ENCODE results near the gene FSTL5. TPM values are rescaled to one million over a fixed set of nuclear protein-coding genes. Genes with fewer than 3 reads are reported as not detected.

FSTL5 gene
- total RNA-seq, 1 experiment from 2014 or later = not detected

DNA sequence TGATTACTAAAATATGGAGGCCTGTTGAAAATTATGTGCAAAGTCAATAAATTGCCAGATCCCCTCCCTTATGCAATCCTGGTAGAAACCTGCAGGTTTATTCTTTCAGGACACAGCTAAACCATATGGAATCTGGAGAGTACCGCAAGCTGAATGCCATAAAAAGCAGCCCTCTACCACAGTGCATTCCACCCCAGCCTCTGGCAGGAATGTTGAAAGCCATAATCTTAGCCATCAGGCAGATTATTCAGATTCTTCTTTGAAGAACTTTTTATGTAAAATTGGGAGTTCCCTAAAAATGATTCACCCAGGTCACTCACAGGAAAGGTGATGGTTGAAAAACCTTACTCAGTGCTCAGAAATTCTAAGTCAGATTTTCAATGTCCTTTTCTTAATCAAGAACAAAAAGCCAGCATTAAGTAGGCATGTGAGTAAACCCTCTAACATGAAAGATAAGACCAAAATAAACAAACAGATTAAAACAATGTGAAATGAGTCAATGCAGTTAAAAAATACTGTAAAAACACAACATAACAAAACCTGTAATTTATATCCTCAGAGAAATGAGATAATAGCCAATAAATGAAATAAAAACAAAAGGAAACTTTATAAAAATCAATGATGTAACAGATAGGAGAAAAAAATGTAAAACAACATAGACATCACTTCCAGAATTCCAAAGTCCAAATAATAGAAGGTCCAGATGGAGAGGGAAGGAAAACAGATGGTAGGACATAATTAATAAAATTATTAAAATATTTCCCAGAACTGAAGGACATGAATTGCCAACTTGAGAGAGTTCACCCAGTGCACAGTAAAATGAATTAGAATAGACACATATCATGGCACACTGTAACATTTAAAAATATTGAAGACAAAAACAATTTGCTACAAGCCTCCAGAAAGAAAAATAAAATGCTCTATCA, 226.9 kb downstream of the FSTL5 start:
- no peaks in the 10 kb centered on the region; a peak in 1 of 7 replicates for H3K36me3 Mint-ChIP-seq (ENCODE audit: insufficient read depth in 1 of 3, low read depth in 3 of 3)
- Histone ChIP-seq H2BK20ac (ENCODE audit: low read depth, low read length, poor library complexity, severe bottlenecking) (no peak overlapping the region), H2BK5ac (ENCODE audit: insufficient read length, low read length) (no peak overlapping the region), H3K9me3 (ENCODE audit: control insufficient read depth, low read depth, low read length) (no peaks in the 10 kb centered on the region), H3K27me3 (ENCODE audit: insufficient read depth, low read length) (no peaks in the 10 kb centered on the region), H3K79me2 (ENCODE audit: insufficient read depth, low read length) (no peaks in the 10 kb centered on the region), H3K4me1 (ENCODE audit: insufficient read depth, low read length) (no peaks in the 10 kb centered on the region), H2BK12ac (ENCODE audit: insufficient read length, low read depth, low read length) (no peak overlapping the region), H4K5ac (ENCODE audit: insufficient read length, low read depth, low read length) (no peak overlapping the region), H3K18ac (ENCODE audit: insufficient read length, low read depth, low read length) (no peak overlapping the region), H2BK120ac (ENCODE audit: low read depth, low read length, poor library complexity, severe bottlenecking) (no peak overlapping the region), H3K23ac (ENCODE audit: insufficient read length, low read depth, low read length) (no peak overlapping the region), H4K20me1 (ENCODE audit: control insufficient read depth, insufficient read depth, insufficient read length) (no peaks in the 10 kb centered on the region), H2AFZ (ENCODE audit: low read length) (no peak overlapping the region), H3K4me2 (ENCODE audit: insufficient read depth, insufficient read length, low read length) (no peak overlapping the region), H3K27ac (ENCODE audit: insufficient read length, low read depth, low read length) (no peak overlapping the region), H2AK5ac (ENCODE audit: insufficient read length, low read length) (no peak overlapping the region), H3K14ac (ENCODE audit: insufficient read depth, low read length) (no peak overlapping the region), H3K4ac (ENCODE audit: low read depth, low read length) (no peak overlapping the region), H4K91ac (ENCODE audit: insufficient read length, low read depth, low read length) (no peak overlapping the region), H4K8ac (replicated peaks; ENCODE audit: insufficient read length, low read depth, low read length) (no peak overlapping the region), H3T11ph (ENCODE audit: low read length) (no peak overlapping the region), H3K9ac (ENCODE audit: extremely low read depth, insufficient read length, low read length) (no peak overlapping the region), H2BK15ac (ENCODE audit: low read depth, low read length) (no peak overlapping the region), H3K56ac (ENCODE audit: insufficient read length, low read depth, low read length) (no peak overlapping the region), H3K23me2 (ENCODE audit: insufficient read length, low read depth, low read length, poor library complexity, severe bottlenecking) (no peaks in the 10 kb centered on the region), H3K79me1 (ENCODE audit: insufficient read depth, low read depth, low read length, poor library complexity, severe bottlenecking) (no peaks in the 10 kb centered on the region)
- no peak overlapping the region for H3K4me3 Mint-ChIP-seq
- H3K9me3 Mint-ChIP-seq = no peaks in the 10 kb centered on the region; a peak in 1 of 5 replicates
- H3K4me1 Mint-ChIP-seq = peaks cover 0 to 6% of the 10 kb centered on the region in 2 experiments; a peak in 2 of 4 replicates
- no peak overlapping the region for H3K27ac Mint-ChIP-seq
- no peak for DNase-seq
- no peaks in the 10 kb centered on the region for H3K27me3 Mint-ChIP-seq (ENCODE audit: low read depth)
- TF ChIP-seq, protein P1, sequence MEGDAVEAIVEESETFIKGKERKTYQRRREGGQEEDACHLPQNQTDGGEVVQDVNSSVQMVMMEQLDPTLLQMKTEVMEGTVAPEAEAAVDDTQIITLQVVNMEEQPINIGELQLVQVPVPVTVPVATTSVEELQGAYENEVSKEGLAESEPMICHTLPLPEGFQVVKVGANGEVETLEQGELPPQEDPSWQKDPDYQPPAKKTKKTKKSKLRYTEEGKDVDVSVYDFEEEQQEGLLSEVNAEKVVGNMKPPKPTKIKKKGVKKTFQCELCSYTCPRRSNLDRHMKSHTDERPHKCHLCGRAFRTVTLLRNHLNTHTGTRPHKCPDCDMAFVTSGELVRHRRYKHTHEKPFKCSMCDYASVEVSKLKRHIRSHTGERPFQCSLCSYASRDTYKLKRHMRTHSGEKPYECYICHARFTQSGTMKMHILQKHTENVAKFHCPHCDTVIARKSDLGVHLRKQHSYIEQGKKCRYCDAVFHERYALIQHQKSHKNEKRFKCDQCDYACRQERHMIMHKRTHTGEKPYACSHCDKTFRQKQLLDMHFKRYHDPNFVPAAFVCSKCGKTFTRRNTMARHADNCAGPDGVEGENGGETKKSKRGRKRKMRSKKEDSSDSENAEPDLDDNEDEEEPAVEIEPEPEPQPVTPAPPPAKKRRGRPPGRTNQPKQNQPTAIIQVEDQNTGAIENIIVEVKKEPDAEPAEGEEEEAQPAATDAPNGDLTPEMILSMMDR (conservative IDR thresholded peaks at IDR 0.05) = no peak
- no CpG with 5 or more reads among the region's 1 CpG for WGBS (ENCODE audit: extremely low coverage, insufficient read length, low lambda C conversion rate)

All from H9 (cell line).